Hematopoietic multipotent progenitor cell treated with erythropoietin and hydrocortisone succinate and interleukin-3 and kit ligand, for 15 days (in vitro differentiated cells): ENCODE measurements around the gene ISM1.

ENCODE experiments used
- DNase-seq: peaks from one replicate; pipeline ENCODE4 v3.0.0-alpha.2; 2015; ENCODE audit warnings: low spot score

Gene ISM1

GRCh38 chr20:13283869-13284829 is 63.1 kb downstream of the ISM1 start:
- no peak for DNase-seq

GRCh38 chr20:13284830-13285229 is 63.8 kb downstream of the ISM1 start:
- DNase-seq: no peak

GRCh38 chr20:13285408-13285807 is 64.3 kb downstream of the ISM1 start:
- no peak for DNase-seq

DNA sequence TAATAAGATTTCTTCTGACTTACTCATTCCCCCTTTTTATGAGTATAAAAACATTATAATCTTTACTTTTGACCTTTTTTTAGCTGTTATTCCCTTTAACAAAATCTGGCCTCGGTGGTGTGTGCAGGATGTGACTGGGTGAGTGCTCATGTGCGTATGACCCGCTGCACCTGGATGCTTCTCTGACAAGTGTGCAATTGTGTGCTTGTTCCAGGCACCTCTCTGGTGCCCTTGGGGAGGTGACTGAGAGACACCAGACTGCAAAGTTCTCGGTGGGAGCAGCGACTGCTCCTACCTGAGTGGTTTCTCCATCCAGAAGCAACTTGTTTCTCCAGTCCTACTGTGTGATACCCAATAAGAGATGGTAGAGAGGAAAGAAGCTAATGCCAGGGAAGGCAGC is 65.0 kb downstream of the ISM1 start:
- DNase-seq: no peak

DNA sequence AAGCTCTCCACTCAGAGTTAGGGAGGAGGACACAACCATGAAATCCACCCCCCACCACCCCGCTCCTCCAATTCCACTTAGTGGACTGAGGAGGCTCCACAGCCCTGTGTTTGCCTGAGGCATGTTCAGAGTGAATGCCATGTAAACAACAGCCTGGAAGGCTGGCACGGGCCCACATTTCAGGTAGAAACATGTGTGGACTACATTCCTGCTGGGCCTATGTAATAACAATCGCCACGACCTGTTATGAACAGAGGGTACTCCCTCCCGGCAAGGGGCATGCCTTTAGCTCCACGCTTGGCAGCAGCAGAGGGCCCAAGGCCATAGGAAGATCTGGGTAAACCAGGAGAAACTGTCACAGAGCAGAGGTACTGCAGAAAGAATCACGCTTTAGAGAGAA is 65.5 kb downstream of the ISM1 start:
- DNase-seq: no peak

DNA sequence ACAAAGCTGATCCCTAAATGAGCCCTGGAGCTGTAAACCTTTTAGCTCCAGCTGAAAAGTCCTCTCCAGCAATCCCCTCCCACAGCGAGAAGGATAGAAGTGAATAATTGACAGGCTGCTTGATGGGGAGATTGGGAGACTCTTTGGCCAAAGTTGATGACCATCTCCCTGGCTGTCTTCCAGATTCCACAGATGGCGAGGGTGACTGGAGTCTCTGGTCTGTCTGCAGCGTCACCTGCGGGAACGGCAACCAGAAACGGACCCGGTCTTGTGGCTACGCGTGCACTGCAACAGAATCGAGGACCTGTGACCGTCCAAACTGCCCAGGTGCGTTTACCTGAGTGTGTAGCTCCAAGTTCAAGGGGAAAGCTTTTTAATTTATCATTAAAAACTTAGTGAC is 67.3 kb downstream of the ISM1 start:
- DNase-seq: no peak

DNA sequence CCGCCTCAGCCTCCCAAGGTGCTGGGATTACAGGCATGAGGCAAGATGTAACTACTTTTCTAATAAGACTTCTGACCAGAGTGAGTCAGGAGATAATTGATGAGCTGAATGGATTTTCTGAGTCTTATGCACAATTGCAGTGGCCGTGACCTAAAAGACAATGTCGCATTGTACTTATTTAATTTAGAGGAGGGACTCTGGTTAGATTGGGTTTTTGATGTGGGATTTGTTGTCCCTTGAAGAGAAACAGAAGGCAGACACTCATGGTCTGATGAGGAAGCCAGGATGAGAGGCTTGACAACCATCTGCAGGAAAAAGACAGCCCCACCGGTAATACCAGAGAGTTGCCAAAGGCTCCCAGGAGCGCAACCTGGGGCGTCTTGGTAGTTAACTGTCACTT is 68.0 kb downstream of the ISM1 start:
- no peak for DNase-seq

- DNase-seq: no peak
Observed at GRCh38 chr20:13290724-13291123, 69.7 kb downstream of the ISM1 start.

GRCh38 chr20:13291157-13291556 is 70.1 kb downstream of the ISM1 start:
- no peak for DNase-seq

GRCh38 chr20:13292201-13292885 is 71.3 kb downstream of the ISM1 start:
- no peak for DNase-seq

GRCh38 chr20:13294522-13294921 is 73.4 kb downstream of the ISM1 start:
- DNase-seq: no peak

DNA sequence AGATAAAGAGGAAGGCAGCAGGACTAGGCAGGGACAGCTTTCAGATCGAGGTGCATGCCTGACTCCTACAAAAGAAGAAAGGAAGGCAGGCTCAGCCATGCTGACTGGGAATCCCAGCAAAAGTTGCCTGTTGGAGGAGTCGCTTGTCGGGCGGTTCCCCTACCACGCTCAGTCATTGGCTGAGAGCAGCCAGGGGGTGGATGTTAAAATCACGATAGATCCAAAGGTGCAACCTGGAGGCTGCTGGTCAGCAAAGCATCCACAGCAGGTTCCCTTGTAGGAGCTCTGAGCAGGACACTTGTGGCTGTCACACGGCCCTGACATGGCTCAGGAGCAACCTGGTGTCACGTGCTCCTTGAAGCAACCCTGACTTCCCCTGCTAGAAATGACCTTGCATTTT is 74.6 kb downstream of the ISM1 start:
- no peak for DNase-seq

GRCh38 chr20:13296070-13296469 is 75.0 kb downstream of the ISM1 start:
- no peak for DNase-seq

DNA sequence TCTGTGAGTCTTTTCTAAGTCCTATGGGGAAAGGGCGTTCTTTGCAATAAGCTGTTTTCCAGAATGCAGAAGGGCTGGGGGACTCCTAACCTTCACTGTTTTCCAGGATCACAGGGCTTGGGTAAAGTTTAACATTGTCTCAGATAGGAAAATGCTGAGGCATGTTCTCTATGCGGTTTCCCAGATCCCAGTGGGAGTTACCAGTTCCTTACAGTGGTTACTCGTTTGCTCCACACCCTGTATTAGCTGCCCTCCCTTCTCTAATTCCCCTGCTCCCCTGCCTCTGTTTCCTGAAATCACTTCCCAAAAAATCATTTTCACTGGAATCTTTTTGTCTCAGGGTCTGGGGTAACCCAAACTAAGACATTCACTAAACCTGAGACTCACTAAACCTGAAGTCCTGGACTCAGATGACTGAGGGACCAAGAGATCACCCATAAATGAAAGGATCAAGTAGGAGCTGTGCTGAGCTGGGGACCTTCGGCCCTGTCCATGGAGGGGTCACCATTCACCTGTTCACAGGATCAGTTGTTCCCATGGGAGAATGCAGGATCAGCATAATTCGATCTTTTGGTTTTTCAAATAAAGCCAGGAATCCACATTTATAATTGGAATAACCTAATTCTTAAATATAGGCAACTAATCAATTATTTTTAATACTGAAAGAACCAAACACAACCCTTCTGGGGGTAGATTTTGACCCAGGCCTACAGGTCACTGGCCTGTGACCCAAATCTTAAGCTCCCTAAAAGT is 76.2 kb downstream of the ISM1 start:
- DNase-seq: no peak

DNA sequence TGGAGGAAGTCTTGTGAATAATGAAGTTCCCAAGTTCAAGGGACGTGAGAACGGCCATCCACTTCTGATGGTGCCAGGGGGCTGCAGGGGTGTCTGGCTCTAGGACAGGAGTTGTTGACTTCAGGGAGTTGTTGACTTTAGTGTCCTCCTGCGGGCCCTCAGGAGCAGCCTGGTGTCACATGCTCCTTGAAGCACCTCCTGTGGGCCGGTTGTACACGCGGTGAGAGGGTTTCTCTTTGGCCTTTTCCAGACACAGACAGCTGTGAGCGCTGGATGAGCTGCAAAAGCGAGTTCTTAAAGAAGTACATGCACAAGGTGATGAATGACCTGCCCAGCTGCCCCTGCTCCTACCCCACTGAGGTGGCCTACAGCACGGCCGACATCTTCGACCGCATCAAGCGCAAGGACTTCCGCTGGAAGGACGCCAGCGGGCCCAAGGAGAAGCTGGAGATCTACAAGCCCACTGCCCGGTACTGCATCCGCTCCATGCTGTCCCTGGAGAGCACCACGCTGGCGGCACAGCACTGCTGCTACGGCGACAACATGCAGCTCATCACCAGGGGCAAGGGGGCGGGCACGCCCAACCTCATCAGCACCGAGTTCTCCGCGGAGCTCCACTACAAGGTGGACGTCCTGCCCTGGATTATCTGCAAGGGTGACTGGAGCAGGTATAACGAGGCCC is 77.8 kb downstream of the ISM1 start:
- no peak for DNase-seq

GRCh38 chr20:13299401-13299800 is 78.3 kb downstream of the ISM1 start:
- no peak for DNase-seq

DNA sequence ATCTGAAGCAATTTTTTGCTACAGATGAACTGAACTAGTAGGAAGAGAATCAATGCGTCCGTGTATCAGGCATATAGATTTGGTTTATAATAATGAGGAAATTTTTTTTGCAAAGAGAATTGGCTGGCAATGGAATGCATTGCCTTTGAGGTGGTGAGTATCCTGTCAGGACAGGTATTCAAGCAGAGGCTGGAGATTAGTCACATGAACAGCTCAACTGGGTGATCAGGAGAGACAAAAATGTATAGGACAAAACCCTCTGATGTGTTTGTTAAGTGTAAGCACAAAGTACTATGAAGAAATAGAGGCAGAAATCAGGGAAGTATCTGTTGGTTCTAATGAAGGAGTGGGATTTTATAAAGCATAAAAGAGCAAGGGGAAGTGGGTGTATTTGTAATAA is 80.5 kb downstream of the ISM1 start:
- no peak for DNase-seq

DNA sequence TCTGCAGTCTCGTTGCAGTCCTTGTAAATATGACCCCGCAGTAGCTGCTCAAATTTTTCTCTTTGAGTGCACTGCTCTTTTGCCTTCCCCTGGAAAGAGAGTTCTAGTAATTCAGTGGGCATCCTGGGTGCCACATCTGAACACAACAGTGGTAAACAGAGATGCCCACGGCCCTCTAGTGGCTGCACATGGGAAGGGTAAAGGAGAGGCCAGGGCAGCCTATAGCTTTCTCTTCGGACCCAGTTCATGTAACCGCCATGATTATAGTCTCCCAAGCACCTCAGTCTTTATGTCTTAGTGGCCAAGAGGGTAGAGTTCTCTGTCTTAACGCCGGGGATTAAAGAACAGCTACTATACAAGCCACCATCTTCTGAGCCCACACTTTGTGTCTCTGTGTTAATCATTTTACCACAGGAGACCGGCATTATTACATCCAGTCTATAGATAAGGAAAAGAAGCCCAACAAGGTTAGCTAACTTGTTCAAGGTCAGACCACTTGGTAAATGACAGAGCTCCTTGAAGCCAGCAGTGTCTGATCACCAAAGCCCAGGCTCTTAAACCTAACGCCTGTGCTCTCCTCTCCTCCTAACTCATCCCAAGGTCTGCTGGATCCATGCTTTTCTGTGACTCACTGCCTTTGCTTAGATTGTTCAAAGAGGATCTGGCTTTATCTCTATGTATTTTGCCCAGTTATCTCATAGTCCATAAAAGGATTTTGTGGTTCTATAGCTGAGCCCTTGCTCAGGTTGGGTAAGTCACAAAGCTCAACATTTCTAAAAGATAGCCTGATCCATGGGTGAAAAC is 81.8 kb downstream of the ISM1 start:
- peak; percentile 2 for DNase-seq

- DNase-seq: no peak
Observed at GRCh38 chr20:13305284-13305683, 84.2 kb downstream of the ISM1 start.

GRCh38 chr20:13307562-13308163 is 86.6 kb downstream of the ISM1 start:
- no peak for DNase-seq

GRCh38 chr20:13312300-13312699 is 91.2 kb downstream of the ISM1 start:
- no peak for DNase-seq
